Panc1 (cell line): ENCODE data around the gene RFFL. TPM values are rescaled to one million over a fixed set of nuclear protein-coding genes. Genes with fewer than 3 reads are reported as not detected.

Experiments
- ATAC-seq: fragments of 200-7000 bp; cut with Tn5 transposase; 2 replicates; pipeline ENCODE4 v1.9.1; 2020; ENCODE audit warnings: mild to moderate bottlenecking, moderate library complexity
- BruUV-seq: library from RNA; stranded (reverse); fragments of 400-500 nt; replicated peaks from 2 replicates; lab custom pipeline; 2021; lab: Mats Ljungman, UMichigan
- CTCF ChIA-PET: fragments of 300-600 bp; sonication (Branson Sonifier 250); formaldehyde crosslinking; loops from one replicate; lab custom pipeline; 2022; ENCODE audit warnings: antibody characterized with exemption; lab: Charles Lee
- POLR2A ChIA-PET: fragments of 300-600 bp; sonication (Branson Sonifier 250); formaldehyde crosslinking; loops from one replicate; lab custom pipeline; 2022; ENCODE audit warnings: antibody characterized with exemption; lab: Charles Lee
- DNase-seq: peaks from one replicate; pipeline ENCODE4 v3.0.0-alpha.2; 2010; ENCODE audit warnings: low read depth, low spot score
- H3K27ac ChIP-seq: 2 replicates; pipeline ENCODE4 v1.5.1; 2011; ENCODE audit warnings: mild to moderate bottlenecking, low read length, inconsistent platforms
- H3K27me3 ChIP-seq: fragments of 200-500 bp; sonication (Bioruptor generic); 2 replicates; pipeline ENCODE4 v1.6.0; 2014; ENCODE audit warnings: low read length, inconsistent platforms; ENCODE audit not compliant: control insufficient read depth, insufficient read depth
- H3K36me3 ChIP-seq: fragments of 200-500 bp; sonication (Bioruptor generic); 2 replicates; pipeline ENCODE4 v1.5.1; 2014; ENCODE audit warnings: inconsistent platforms, mild to moderate bottlenecking, low read length, moderate library complexity; ENCODE audit not compliant: control insufficient read depth, insufficient read depth
- H3K4me1 ChIP-seq: 2 replicates; pipeline ENCODE4 v1.5.1; 2011; ENCODE audit warnings: inconsistent platforms, mild to moderate bottlenecking, low read length, moderate library complexity; ENCODE audit not compliant: control insufficient read depth, insufficient read depth
- H3K4me3 ChIP-seq, 2 experiments: 2 replicates each; pipeline ENCODE4 v1.5.1; 2011 to 2012; ENCODE audit warnings: low read depth in 2 of 2, low read length in 2 of 2, mild to moderate bottlenecking in 2 of 2, inconsistent platforms in 1 of 2, moderate library complexity in 1 of 2
- H3K9me3 ChIP-seq: fragments of 200-500 bp; sonication (Bioruptor generic); 2 replicates; pipeline ENCODE4 v1.5.1; 2014; ENCODE audit warnings: low read depth, mild to moderate bottlenecking, inconsistent platforms, low read length, moderate library complexity; ENCODE audit not compliant: control insufficient read depth, insufficient read depth
- POLR2AphosphoS5 ChIP-seq: IDR thresholded peaks from 2 replicates; pipeline ENCODE4 v1.6.1; 2012; ENCODE audit warnings: mild to moderate bottlenecking, low read depth, low read length, moderate library complexity
- SIN3A ChIP-seq: IDR thresholded peaks from 2 replicates; pipeline ENCODE4 v1.6.1; 2012; ENCODE audit warnings: low read depth, mild to moderate bottlenecking, low read length, moderate library complexity, borderline replicate concordance; ENCODE audit not compliant: insufficient read depth
- TCF7L2 ChIP-seq: IDR thresholded peaks from 2 replicates; pipeline ENCODE4 v1.6.1; 2011; ENCODE audit warnings: mild to moderate bottlenecking, low read depth, low read length, inconsistent platforms
- in situ Hi-C: cut with HindIII; loops from 2 replicates; pipeline ENCODE4 v1.10.0; 2016; ENCODE audit warnings: low sequenced_read_pairs, low pct_unique_long_range_greater_than_20kb
- intact Hi-C: fragments of 100-400 bp; cut with micrococcal nuclease; formaldehyde crosslinking; loops from one replicate; pipeline ENCODE4 v1.10.0; 2022; ENCODE audit not compliant: unreplicated experiment
- total RNA-seq: library from RNA; stranded (reverse); gene quantifications from one replicate; pipeline ENCODE4 v1.2.1, GENCODE V29; 2021; ENCODE audit not compliant: unreplicated experiment
- TF ChIP-seq, protein P1 (sequence below), 2 experiments: IDR thresholded peaks; 2 replicates each; pipeline ENCODE4 v1.6.1; 2011 to 2012; ENCODE audit warnings: low read depth in 2 of 2, control low read depth in 1 of 2, low read length in 1 of 2, mild to moderate bottlenecking in 1 of 2, moderate library complexity in 1 of 2; ENCODE audit not compliant: insufficient read depth in 1 of 2
- TF ChIP-seq, protein P2 (sequence below): fragments of 450-650 bp; IDR thresholded peaks from 2 replicates; pipeline ENCODE4 v1.5.1; 2017; ENCODE audit warnings: mild to moderate bottlenecking

RFFL gene
- total RNA-seq, 1 experiment from 2014 or later = 38.4 TPM

DNA sequence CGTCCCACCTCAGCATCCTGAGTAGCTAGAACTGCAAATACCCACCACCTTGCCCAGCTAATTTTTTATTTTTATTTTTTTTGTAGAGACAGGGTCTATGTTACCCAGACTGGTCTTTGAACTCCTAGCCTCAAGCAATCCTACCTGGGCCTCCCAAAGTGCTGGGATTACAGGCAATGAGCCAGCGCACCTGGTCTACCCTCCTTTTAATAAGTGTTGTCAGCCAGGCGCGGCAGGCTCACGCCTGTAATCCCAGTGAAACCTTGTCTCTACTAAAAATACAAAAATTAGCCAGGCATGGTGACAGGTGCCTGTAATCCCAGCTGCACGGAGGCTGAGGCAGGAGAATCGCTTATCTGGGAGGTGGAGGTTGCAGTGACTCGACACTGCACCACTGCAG is 19.3 kb downstream of the RFFL start:
- BruUV-seq = no TSS peak
- POLR2A ChIA-PET = no interaction called here

DNA sequence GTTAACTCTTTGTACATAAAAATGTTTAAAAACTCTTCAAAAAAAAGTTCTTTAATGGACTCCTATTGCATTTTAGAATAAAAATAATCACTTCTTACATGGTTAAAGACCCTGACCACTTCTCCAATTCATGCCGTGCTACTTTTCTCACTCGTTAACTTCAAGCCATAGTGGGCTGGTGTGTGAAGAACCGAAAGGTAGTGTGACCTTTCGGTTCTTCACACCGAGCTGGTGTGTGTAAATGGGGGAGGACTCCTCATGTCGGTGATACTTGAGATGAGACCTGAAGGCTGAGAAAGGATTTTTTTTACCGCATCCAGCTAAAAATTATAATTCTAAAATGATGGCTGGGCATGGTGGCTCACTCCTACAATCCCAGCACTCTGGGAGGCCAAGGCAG is 22.1 kb downstream of the RFFL start:
- no peaks in the 10 kb centered on the region for H3K4me1 ChIP-seq
- BruUV-seq = no TSS peak
- CTCF ChIA-PET = interaction anchor here (0.5 kb wide), 1 partner anchor 15 kb away, joined by 13 read pairs; no protein-coding TSS in a partner anchor
- no peaks in the 10 kb centered on the region for H3K27me3 ChIP-seq
- H3K36me3 ChIP-seq = no peaks in the 10 kb centered on the region
- ATAC-seq (no peak), DNase-seq (no peak)
- intact Hi-C loops (no loop called here), in situ Hi-C loops (no loop called here)
- TF ChIP-seq, protein P1, sequence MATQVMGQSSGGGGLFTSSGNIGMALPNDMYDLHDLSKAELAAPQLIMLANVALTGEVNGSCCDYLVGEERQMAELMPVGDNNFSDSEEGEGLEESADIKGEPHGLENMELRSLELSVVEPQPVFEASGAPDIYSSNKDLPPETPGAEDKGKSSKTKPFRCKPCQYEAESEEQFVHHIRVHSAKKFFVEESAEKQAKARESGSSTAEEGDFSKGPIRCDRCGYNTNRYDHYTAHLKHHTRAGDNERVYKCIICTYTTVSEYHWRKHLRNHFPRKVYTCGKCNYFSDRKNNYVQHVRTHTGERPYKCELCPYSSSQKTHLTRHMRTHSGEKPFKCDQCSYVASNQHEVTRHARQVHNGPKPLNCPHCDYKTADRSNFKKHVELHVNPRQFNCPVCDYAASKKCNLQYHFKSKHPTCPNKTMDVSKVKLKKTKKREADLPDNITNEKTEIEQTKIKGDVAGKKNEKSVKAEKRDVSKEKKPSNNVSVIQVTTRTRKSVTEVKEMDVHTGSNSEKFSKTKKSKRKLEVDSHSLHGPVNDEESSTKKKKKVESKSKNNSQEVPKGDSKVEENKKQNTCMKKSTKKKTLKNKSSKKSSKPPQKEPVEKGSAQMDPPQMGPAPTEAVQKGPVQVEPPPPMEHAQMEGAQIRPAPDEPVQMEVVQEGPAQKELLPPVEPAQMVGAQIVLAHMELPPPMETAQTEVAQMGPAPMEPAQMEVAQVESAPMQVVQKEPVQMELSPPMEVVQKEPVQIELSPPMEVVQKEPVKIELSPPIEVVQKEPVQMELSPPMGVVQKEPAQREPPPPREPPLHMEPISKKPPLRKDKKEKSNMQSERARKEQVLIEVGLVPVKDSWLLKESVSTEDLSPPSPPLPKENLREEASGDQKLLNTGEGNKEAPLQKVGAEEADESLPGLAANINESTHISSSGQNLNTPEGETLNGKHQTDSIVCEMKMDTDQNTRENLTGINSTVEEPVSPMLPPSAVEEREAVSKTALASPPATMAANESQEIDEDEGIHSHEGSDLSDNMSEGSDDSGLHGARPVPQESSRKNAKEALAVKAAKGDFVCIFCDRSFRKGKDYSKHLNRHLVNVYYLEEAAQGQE (IDR thresholded peaks at IDR 0.05; ENCODE audit: insufficient read depth in 1 of 2, low read depth in 2 of 2, low read length in 1 of 2) = no peak
- no peak for TF ChIP-seq TCF7L2
- no peak for TF ChIP-seq POLR2AphosphoS5
- TF ChIP-seq SIN3A = no peak
- TF ChIP-seq, protein P2, sequence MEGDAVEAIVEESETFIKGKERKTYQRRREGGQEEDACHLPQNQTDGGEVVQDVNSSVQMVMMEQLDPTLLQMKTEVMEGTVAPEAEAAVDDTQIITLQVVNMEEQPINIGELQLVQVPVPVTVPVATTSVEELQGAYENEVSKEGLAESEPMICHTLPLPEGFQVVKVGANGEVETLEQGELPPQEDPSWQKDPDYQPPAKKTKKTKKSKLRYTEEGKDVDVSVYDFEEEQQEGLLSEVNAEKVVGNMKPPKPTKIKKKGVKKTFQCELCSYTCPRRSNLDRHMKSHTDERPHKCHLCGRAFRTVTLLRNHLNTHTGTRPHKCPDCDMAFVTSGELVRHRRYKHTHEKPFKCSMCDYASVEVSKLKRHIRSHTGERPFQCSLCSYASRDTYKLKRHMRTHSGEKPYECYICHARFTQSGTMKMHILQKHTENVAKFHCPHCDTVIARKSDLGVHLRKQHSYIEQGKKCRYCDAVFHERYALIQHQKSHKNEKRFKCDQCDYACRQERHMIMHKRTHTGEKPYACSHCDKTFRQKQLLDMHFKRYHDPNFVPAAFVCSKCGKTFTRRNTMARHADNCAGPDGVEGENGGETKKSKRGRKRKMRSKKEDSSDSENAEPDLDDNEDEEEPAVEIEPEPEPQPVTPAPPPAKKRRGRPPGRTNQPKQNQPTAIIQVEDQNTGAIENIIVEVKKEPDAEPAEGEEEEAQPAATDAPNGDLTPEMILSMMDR = no peak
- no peak overlapping the region for H3K4me3 ChIP-seq
- H3K27ac ChIP-seq = no peak overlapping the region
- POLR2A ChIA-PET = no interaction called here
- no peaks in the 10 kb centered on the region for H3K9me3 ChIP-seq

More for the DNA sequence above, 19.3 kb downstream of the RFFL start:
- intact Hi-C loops (no loop called here), in situ Hi-C loops (no loop called here)
- H3K27me3 ChIP-seq = no peaks in the 10 kb centered on the region
- H3K4me1 ChIP-seq = 0 out of 2 replicates have a peak, but pooled peaks cover 3% of the 10 kb centered on the region
- H3K36me3 ChIP-seq = no peaks in the 10 kb centered on the region
- H3K27ac ChIP-seq = no peak overlapping the region
- no peak for ATAC-seq
- H3K9me3 ChIP-seq = no peaks in the 10 kb centered on the region
- TF ChIP-seq SIN3A = no peak
- TF ChIP-seq, protein P2 = no peak
- CTCF ChIA-PET = no interaction called here
- DNase-seq = no peak
- no peak overlapping the region for H3K4me3 ChIP-seq
